Right lobe of liver (tissue), 4 donors: ENCODE data around the gene GALNT15.

Experiments
- CTCF ChIP-seq, 4 donors: fragments of 200-600 bp in 3 of 4; fragments of 450-650 bp in 1 of 4; IDR thresholded peaks; one replicate each; pipeline versions ENCODE4 v1.5.1 to v1.8.0; 2016 to 2022; ENCODE audit warnings: antibody characterized with exemption in 4 of 4, mild to moderate bottlenecking in 2 of 4
- POLR2A ChIP-seq: fragments of 450-650 bp; IDR thresholded peaks from one replicate; pipeline ENCODE4 v1.6.1; 2017; ENCODE audit warnings: antibody characterized with exemption, mild to moderate bottlenecking
- donor health status: DM: no; HTN: no; CAD: no.
- donor health status: DM: no; HTN: no; CAD: no.
- donor health status: DM: no; HTN: yes; CAD: no.

GRCh38 chr3:16241225-16241624, 66.7 kb downstream of the GALNT15 start:
- TF ChIP-seq CTCF (IDR thresholded peaks at IDR 0.05) (no peak), POLR2A (no peak)
